ENCODE data around the gene KCTD7.
A peak's percentile ranks its signal among the peaks of the same experiment; 100 is the strongest.
"Not testable (repeated sequence)": the region's sequence is repeated elsewhere in the genome, so short reads cannot be mapped to it uniquely, and the experiment has no call there.

The KCTD7 gene

GRCh38 chr7:66655113-66655806 is 26.6 kb downstream of the KCTD7 start:
- DNase-seq = peak; percentile 29

GRCh38 chr7:66655826-66656485 is 27.3 kb downstream of the KCTD7 start:
- DNase-seq = not testable (repeated sequence)

GRCh38 chr7:66657798-66658197 is 29.1 kb downstream of the KCTD7 start:
- no peak for DNase-seq

- no peak for DNase-seq
Observed at GRCh38 chr7:66662646-66663264, 34.1 kb downstream of the KCTD7 start.

- no peak for DNase-seq
Observed at GRCh38 chr7:66664590-66665293, 36.1 kb downstream of the KCTD7 start.

- DNase-seq = no peak
Observed at GRCh38 chr7:66666313-66666952, 37.8 kb downstream of the KCTD7 start.

GRCh38 chr7:66667023-66667728 is 38.5 kb downstream of the KCTD7 start:
- no peak for DNase-seq

GRCh38 chr7:66668112-66668511 is 39.4 kb downstream of the KCTD7 start:
- DNase-seq = no peak

- DNase-seq = no peak
Observed at GRCh38 chr7:66668677-66669076, 40.0 kb downstream of the KCTD7 start.

GRCh38 chr7:66669088-66669487 is 40.4 kb downstream of the KCTD7 start:
- DNase-seq = peak; percentile 75

GRCh38 chr7:66669496-66669895 is 40.8 kb downstream of the KCTD7 start:
- no peak for DNase-seq

GRCh38 chr7:66671034-66671433 is 42.4 kb downstream of the KCTD7 start:
- DNase-seq = no peak

- not testable (repeated sequence) for DNase-seq
Observed at GRCh38 chr7:66671486-66671885, 42.8 kb downstream of the KCTD7 start.

GRCh38 chr7:66672432-66673123 is 43.9 kb downstream of the KCTD7 start:
- not testable (repeated sequence) for DNase-seq

GRCh38 chr7:66673124-66673640 is 44.5 kb downstream of the KCTD7 start:
- DNase-seq = not testable (repeated sequence)

GRCh38 chr7:66679633-66680244 is 51.1 kb downstream of the KCTD7 start:
- no peak for DNase-seq

GRCh38 chr7:66681491-66682349 is 53.0 kb downstream of the KCTD7 start:
- DNase-seq = peak; percentile 97

- no peak for DNase-seq
Observed at GRCh38 chr7:66682350-66683093, 53.8 kb downstream of the KCTD7 start.

Measured in midbrain (tissue), 1 donor.